WTC11 (cell line): Measurements from ENCODE around the gene MYO15B.

ENCODE experiments used
- ELF4 ChIP-seq: sonication (generic); formaldehyde crosslinking; IDR thresholded peaks from 2 replicates; pipeline ENCODE4 v1.8.1; 2022; ENCODE audit warnings: low read depth, mild to moderate bottlenecking, moderate library complexity, missing genetic modification reagents
- JUN ChIP-seq: sonication (generic); formaldehyde crosslinking; IDR thresholded peaks from 2 replicates; pipeline ENCODE4 v1.8.0; 2023; ENCODE audit warnings: mild to moderate bottlenecking, missing genetic modification reagents
- NFYB ChIP-seq: sonication (generic); formaldehyde crosslinking; conservative IDR thresholded peaks from 2 replicates; pipeline ENCODE4 v1.8.0; 2022; ENCODE audit warnings: low read depth, missing genetic modification reagents
- SMAD4 ChIP-seq: sonication (generic); formaldehyde crosslinking; IDR thresholded peaks from 2 replicates; pipeline ENCODE4 v1.8.0; 2022; ENCODE audit warnings: mild to moderate bottlenecking, missing genetic modification reagents
- TEAD4 ChIP-seq: sonication (generic); formaldehyde crosslinking; IDR thresholded peaks from 2 replicates; pipeline ENCODE4 v1.8.0; 2022; ENCODE audit warnings: mild to moderate bottlenecking, missing genetic modification reagents
- ZBTB21 ChIP-seq: sonication (generic); formaldehyde crosslinking; IDR thresholded peaks from 2 replicates; pipeline ENCODE4 v1.8.1; 2023; ENCODE audit warnings: mild to moderate bottlenecking, missing genetic modification reagents, borderline replicate concordance
- TF ChIP-seq, protein P1 (sequence below): fragments of 200-600 bp; IDR thresholded peaks from 2 replicates; pipeline ENCODE4 v1.8.0; 2022; ENCODE audit warnings: antibody characterized with exemption
- TF ChIP-seq, protein P2 (sequence below): sonication (generic); formaldehyde crosslinking; IDR thresholded peaks from 2 replicates; pipeline ENCODE4 v1.8.1; 2022; ENCODE audit warnings: low read depth, missing genetic modification reagents, borderline replicate concordance
- TF ChIP-seq, protein P3 (sequence below): sonication (generic); formaldehyde crosslinking; IDR thresholded peaks from 2 replicates; pipeline ENCODE4 v1.8.0; 2022; ENCODE audit warnings: mild to moderate bottlenecking, missing genetic modification reagents
- TF ChIP-seq, protein P4 (sequence below): sonication (generic); formaldehyde crosslinking; IDR thresholded peaks from 2 replicates; pipeline ENCODE4 v1.8.1; 2023; ENCODE audit warnings: mild to moderate bottlenecking, moderate library complexity, missing genetic modification reagents
- TF ChIP-seq, protein P5 (sequence below): sonication (generic); formaldehyde crosslinking; IDR thresholded peaks from 2 replicates; pipeline ENCODE4 v1.8.0; 2022; ENCODE audit warnings: mild to moderate bottlenecking, missing genetic modification reagents
- TF ChIP-seq, protein P6 (sequence below): sonication (generic); formaldehyde crosslinking; conservative IDR thresholded peaks from 2 replicates; pipeline ENCODE4 v1.8.1; 2022; ENCODE audit warnings: mild to moderate bottlenecking, missing genetic modification reagents
- TF ChIP-seq, protein P7 (sequence below): fragments of 250-450 bp; sonication (Bioruptor Pico); IDR thresholded peaks from 2 replicates; pipeline ENCODE4 v1.9.0; 2021; ENCODE audit warnings: moderate library complexity, mild to moderate bottlenecking, inconsistent platforms, borderline replicate concordance

DNA sequence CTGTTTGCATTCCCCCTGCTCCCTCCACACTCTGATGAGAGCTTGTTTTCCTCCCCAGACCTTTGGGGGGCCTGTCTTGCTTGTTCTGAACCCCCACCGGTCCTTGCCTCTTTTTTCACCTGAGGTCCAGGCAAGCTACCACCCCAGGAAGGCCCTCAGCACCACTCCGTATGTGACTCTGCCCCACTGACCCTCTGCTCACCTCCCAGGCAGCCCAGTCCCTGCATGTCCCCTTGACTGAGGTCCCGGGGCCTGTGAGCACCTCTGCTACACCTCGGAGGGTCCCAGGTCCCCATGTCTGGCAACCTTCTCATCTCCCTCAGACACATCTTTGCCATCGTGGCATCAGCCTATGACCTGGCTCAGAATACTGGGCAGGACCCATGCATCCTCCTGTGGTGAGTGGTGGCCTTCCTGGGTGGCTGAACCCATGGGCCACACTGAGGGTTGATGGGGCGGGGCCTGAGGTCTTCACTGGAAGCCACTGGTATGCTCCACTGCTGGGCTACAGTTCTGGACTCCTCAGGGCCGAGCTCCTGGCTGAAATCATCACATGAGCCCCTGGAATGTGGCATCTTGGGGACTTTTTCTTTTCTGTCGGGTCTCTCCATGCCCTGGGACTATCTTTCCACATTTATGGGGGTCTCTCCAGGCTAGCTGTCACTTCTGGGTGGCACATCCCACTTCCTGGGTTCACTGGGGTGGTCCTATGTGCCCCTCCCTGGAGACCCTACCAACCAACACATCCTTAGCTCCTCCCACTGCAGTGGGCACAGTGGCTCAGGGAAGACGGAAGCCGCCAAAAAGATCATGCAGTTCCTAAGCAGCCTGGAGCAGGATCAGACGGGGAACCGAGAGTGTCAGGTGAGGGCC lies 3.5 kb downstream of the MYO15B start:
- TF ChIP-seq, protein P1, sequence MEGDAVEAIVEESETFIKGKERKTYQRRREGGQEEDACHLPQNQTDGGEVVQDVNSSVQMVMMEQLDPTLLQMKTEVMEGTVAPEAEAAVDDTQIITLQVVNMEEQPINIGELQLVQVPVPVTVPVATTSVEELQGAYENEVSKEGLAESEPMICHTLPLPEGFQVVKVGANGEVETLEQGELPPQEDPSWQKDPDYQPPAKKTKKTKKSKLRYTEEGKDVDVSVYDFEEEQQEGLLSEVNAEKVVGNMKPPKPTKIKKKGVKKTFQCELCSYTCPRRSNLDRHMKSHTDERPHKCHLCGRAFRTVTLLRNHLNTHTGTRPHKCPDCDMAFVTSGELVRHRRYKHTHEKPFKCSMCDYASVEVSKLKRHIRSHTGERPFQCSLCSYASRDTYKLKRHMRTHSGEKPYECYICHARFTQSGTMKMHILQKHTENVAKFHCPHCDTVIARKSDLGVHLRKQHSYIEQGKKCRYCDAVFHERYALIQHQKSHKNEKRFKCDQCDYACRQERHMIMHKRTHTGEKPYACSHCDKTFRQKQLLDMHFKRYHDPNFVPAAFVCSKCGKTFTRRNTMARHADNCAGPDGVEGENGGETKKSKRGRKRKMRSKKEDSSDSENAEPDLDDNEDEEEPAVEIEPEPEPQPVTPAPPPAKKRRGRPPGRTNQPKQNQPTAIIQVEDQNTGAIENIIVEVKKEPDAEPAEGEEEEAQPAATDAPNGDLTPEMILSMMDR: no peak
- TF ChIP-seq ELF4 (CRISPR knock-in tag) (no peak), SMAD4 (no peak), ZBTB21 (CRISPR knock-in tag) (no peak), TEAD4 (CRISPR knock-in tag) (no peak), NFYB (CRISPR knock-in tag) (no peak), JUN (CRISPR knock-in tag) (no peak)
- TF ChIP-seq, protein P2, sequence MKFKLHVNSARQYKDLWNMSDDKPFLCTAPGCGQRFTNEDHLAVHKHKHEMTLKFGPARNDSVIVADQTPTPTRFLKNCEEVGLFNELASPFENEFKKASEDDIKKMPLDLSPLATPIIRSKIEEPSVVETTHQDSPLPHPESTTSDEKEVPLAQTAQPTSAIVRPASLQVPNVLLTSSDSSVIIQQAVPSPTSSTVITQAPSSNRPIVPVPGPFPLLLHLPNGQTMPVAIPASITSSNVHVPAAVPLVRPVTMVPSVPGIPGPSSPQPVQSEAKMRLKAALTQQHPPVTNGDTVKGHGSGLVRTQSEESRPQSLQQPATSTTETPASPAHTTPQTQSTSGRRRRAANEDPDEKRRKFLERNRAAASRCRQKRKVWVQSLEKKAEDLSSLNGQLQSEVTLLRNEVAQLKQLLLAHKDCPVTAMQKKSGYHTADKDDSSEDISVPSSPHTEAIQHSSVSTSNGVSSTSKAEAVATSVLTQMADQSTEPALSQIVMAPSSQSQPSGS (CRISPR knock-in tag): no peak
- TF ChIP-seq, protein P3, sequence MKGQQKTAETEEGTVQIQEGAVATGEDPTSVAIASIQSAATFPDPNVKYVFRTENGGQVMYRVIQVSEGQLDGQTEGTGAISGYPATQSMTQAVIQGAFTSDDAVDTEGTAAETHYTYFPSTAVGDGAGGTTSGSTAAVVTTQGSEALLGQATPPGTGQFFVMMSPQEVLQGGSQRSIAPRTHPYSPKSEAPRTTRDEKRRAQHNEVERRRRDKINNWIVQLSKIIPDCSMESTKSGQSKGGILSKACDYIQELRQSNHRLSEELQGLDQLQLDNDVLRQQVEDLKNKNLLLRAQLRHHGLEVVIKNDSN (CRISPR knock-in tag): no peak
- TF ChIP-seq, protein P4, sequence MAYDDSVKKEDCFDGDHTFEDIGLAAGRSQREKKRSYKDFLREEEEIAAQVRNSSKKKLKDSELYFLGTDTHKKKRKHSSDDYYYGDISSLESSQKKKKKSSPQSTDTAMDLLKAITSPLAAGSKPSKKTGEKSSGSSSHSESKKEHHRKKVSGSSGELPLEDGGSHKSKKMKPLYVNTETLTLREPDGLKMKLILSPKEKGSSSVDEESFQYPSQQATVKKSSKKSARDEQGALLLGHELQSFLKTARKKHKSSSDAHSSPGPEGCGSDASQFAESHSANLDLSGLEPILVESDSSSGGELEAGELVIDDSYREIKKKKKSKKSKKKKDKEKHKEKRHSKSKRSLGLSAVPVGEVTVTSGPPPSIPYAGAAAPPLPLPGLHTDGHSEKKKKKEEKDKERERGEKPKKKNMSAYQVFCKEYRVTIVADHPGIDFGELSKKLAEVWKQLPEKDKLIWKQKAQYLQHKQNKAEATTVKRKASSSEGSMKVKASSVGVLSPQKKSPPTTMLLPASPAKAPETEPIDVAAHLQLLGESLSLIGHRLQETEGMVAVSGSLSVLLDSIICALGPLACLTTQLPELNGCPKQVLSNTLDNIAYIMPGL (CRISPR knock-in tag): no peak
- TF ChIP-seq, protein P5, sequence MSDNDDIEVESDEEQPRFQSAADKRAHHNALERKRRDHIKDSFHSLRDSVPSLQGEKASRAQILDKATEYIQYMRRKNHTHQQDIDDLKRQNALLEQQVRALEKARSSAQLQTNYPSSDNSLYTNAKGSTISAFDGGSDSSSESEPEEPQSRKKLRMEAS: no peak
- TF ChIP-seq, protein P6, sequence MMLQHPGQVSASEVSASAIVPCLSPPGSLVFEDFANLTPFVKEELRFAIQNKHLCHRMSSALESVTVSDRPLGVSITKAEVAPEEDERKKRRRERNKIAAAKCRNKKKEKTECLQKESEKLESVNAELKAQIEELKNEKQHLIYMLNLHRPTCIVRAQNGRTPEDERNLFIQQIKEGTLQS (CRISPR knock-in tag): no peak
- TF ChIP-seq, protein P7, sequence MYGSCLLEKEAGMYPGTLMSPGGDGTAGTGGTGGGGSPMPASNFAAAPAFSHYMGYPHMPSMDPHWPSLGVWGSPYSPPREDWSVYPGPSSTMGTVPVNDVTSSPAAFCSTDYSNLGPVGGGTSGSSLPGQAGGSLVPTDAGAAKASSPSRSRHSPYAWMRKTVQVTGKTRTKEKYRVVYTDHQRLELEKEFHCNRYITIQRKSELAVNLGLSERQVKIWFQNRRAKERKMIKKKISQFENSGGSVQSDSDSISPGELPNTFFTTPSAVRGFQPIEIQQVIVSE (CRISPR knock-in tag): no peak
